Large intestine (tissue), 12 donors: ENCODE results near the gene JPH4. TPM values are rescaled to one million over a fixed set of nuclear protein-coding genes. Genes with fewer than 3 reads are reported as not detected.

ENCODE experiments used
- DNase-seq, 2 donors: peaks; one replicate each; pipeline versions ENCODE4 v3.0.0 to v3.0.0-alpha.2; 2013
- H3K27ac ChIP-seq: one replicate; pipeline ENCODE4 v1.5.1; 2013; ENCODE audit warnings: low read length
- H3K27me3 ChIP-seq: 2 replicates; pipeline ENCODE4 v1.6.1; 2013; ENCODE audit warnings: low read length; ENCODE audit not compliant: control insufficient read depth, insufficient read depth
- H3K36me3 ChIP-seq: 2 replicates; pipeline ENCODE4 v1.6.1; 2013; ENCODE audit warnings: low read length; ENCODE audit not compliant: control insufficient read depth, insufficient read depth
- H3K4me1 ChIP-seq: one replicate; pipeline ENCODE4 v1.6.1; 2013; ENCODE audit warnings: low read length; ENCODE audit not compliant: control insufficient read depth, insufficient read depth
- H3K4me3 ChIP-seq: one replicate; pipeline ENCODE4 v1.5.1; 2013; ENCODE audit warnings: low read length
- H3K9me3 ChIP-seq: one replicate; pipeline ENCODE4 v1.6.1; 2013; ENCODE audit warnings: mild to moderate bottlenecking, low read depth, low read length, moderate library complexity; ENCODE audit not compliant: control insufficient read depth
- WGBS: methylation state at CpG from one replicate; pipeline ENCODE4 v1.1.5; 2013; ENCODE audit warnings: low lambda C conversion rate; ENCODE audit not compliant: insufficient coverage; 5-methylcytosine and 5-hydroxymethylcytosine counted together
- long read RNA-seq, 11 donors: transcript quantifications; one replicate each; lab custom pipeline, GENCODE V29; 2026
- polyA plus RNA-seq: library from polyadenylated mRNA; unstranded; fragments of 120-200 nt; gene quantifications from one replicate; pipeline ENCODE4 v1.2.1, GENCODE V29; 2013

Gene JPH4
- polyA plus RNA-seq, result 6.6 TPM
- long read RNA-seq, donor 1, result 0 reads
- long read RNA-seq, donor 2, full-length matches to known transcripts, result 2 of 2 reads
- long read RNA-seq, donor 2, partial matches to known transcripts, result 0 of 2 reads
- long read RNA-seq, donor 2, other reads (novel, unspliced or antisense), result 0 of 2 reads
- long read RNA-seq, donor 3, result 0 reads
- long read RNA-seq, donor 4, result 0 reads
- long read RNA-seq, donor 5, full-length matches to known transcripts, result 4 of 4 reads
- long read RNA-seq, donor 5, partial matches to known transcripts, result 0 of 4 reads
- long read RNA-seq, donor 5, other reads (novel, unspliced or antisense), result 0 of 4 reads
- long read RNA-seq, donor 6, full-length matches to known transcripts, result 2 of 2 reads
- long read RNA-seq, donor 6, partial matches to known transcripts, result 0 of 2 reads
- long read RNA-seq, donor 6, other reads (novel, unspliced or antisense), result 0 of 2 reads
- long read RNA-seq, donor 7, full-length matches to known transcripts, result 1 of 1 reads
- long read RNA-seq, donor 7, partial matches to known transcripts, result 0 of 1 reads
- long read RNA-seq, donor 7, other reads (novel, unspliced or antisense), result 0 of 1 reads
- long read RNA-seq, donor 8, full-length matches to known transcripts, result 3 of 3 reads
- long read RNA-seq, donor 8, partial matches to known transcripts, result 0 of 3 reads
- long read RNA-seq, donor 8, other reads (novel, unspliced or antisense), result 0 of 3 reads
- long read RNA-seq, donor 9, full-length matches to known transcripts, result 3 of 3 reads
- long read RNA-seq, donor 9, partial matches to known transcripts, result 0 of 3 reads
- long read RNA-seq, donor 9, other reads (novel, unspliced or antisense), result 0 of 3 reads
- long read RNA-seq, donor 10, result 0 reads
- long read RNA-seq, donor 11, full-length matches to known transcripts, result 2 of 2 reads
- long read RNA-seq, donor 11, partial matches to known transcripts, result 0 of 2 reads
- long read RNA-seq, donor 11, other reads (novel, unspliced or antisense), result 0 of 2 reads

DNA sequence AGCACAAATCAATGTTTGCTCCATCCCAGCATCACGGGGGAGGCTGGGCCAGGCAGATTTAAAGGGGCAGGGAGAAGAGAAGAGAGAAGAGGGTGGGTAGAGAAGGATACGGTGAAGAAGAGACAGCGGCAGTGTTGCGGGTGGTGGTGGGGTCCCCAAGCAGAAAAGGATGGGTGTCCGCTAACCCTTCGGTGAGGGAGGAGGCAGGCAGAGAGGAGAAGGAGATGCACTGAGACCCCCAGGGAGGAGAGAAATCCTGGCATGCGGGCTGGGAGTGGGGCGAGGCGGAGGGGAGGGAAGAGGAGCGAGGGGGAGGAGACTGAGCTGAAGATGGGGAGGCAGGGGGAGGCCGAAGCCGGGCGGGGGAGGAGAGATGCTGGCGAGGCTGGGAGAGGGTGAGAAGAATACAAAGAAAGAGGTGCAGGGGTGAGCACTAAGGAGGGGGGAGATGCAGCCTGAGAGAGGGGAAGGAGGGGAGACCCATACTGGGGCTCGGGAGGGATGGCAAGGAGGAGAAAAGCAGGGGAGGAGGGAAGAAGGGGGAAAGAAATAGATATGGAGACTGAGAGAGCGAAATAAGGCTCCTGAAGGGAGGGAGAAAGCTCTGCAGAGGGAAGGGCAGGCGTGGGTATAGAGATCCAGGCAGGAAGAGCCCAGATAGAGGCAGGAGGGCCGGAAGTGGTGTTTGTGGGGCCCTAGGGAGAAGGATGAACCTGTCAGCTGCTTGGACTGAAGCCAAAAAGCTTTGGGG, at the start of gene JPH4:
Gene JPH4, minus strand, starts transcription at position 231 of the 751 bp plus-strand sequence. CDS start 1,337 bp downstream, outside the sequence.
- no peak for DNase-seq
- peaks cover 7% of the 10 kb centered on the region for H3K4me1 ChIP-seq
- no peak within 1 kb of the TSS for H3K27ac ChIP-seq
- H3K4me3 ChIP-seq, result peak within 1 kb of the TSS; percentile 26
- H3K9me3 ChIP-seq, result peaks cover 8% of the 10 kb centered on the region
- no peaks in the 10 kb centered on the region for H3K36me3 ChIP-seq
- WGBS, result 18% methylated on average over 7 of the region's 18 CpGs
- H3K27me3 ChIP-seq, result peaks cover 54% of the 10 kb centered on the region

- no CpG with 5 or more reads among the region's 6 CpGs for WGBS
- Histone ChIP-seq H3K27ac (no peak overlapping the region), H3K9me3 (no peaks in the 10 kb centered on the region), H3K4me1 (peaks cover 19% of the 10 kb centered on the region), H3K27me3 (no peaks in the 10 kb centered on the region), H3K36me3 (no peaks in the 10 kb centered on the region), H3K4me3 (no peak overlapping the region)
- no peak for DNase-seq
Observed at GRCh38 chr14:23627961-23628360, 49.4 kb upstream of the JPH4 start.

DNA sequence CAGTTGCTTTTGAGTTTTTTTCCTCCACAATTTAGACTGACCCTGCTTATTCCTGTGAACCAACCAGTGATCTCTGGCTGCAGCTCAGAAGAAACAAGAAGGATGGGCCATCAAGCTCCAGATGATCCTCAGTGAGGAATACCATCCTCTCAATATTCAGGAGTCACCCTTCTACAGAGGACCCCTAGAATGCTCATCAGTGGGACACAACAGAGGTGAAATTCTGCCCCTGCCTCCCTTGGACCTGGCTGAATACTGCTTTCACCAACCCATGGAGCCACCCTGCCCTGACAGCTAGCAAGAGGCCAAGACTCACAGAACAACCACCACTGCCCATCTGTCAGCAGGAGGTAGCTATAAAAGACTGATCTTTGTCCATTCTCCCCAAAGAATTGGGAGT, 48.4 kb upstream of the JPH4 start:
- no peak for DNase-seq
- Histone ChIP-seq H3K9me3 (no peaks in the 10 kb centered on the region), H3K27me3 (no peaks in the 10 kb centered on the region), H3K27ac (no peak overlapping the region), H3K4me1 (peaks cover 14% of the 10 kb centered on the region), H3K36me3 (no peaks in the 10 kb centered on the region), H3K4me3 (no peak overlapping the region)

GRCh38 chr14:23624830-23625404, 46.3 kb upstream of the JPH4 start:
- Histone ChIP-seq H3K4me3 (no peak overlapping the region), H3K27me3 (no peaks in the 10 kb centered on the region), H3K27ac (no peak overlapping the region), H3K36me3 (no peaks in the 10 kb centered on the region), H3K4me1 (peaks cover 9% of the 10 kb centered on the region), H3K9me3 (no peaks in the 10 kb centered on the region)
- 90% methylated on average over 1 of the region's 3 CpGs for WGBS
- DNase-seq, result no peak

GRCh38 chr14:23623962-23624361, 45.4 kb upstream of the JPH4 start:
- H3K36me3 ChIP-seq, result no peaks in the 10 kb centered on the region
- peaks cover 12% of the 10 kb centered on the region for H3K4me1 ChIP-seq
- no peak overlapping the region for H3K27ac ChIP-seq
- no peak overlapping the region for H3K4me3 ChIP-seq
- H3K27me3 ChIP-seq, result no peaks in the 10 kb centered on the region
- no peaks in the 10 kb centered on the region for H3K9me3 ChIP-seq
- DNase-seq, result no peak

- peaks cover 19% of the 10 kb centered on the region for H3K4me1 ChIP-seq
- H3K9me3 ChIP-seq, result no peaks in the 10 kb centered on the region
- no peak overlapping the region for H3K27ac ChIP-seq
- H3K4me3 ChIP-seq, result no peak overlapping the region
- no peaks in the 10 kb centered on the region for H3K27me3 ChIP-seq
- 100% methylated on average over 1 of the region's 4 CpGs for WGBS
- DNase-seq, result no peak
- H3K36me3 ChIP-seq, result no peaks in the 10 kb centered on the region
Observed at GRCh38 chr14:23622990-23623389, 44.4 kb upstream of the JPH4 start.

DNA sequence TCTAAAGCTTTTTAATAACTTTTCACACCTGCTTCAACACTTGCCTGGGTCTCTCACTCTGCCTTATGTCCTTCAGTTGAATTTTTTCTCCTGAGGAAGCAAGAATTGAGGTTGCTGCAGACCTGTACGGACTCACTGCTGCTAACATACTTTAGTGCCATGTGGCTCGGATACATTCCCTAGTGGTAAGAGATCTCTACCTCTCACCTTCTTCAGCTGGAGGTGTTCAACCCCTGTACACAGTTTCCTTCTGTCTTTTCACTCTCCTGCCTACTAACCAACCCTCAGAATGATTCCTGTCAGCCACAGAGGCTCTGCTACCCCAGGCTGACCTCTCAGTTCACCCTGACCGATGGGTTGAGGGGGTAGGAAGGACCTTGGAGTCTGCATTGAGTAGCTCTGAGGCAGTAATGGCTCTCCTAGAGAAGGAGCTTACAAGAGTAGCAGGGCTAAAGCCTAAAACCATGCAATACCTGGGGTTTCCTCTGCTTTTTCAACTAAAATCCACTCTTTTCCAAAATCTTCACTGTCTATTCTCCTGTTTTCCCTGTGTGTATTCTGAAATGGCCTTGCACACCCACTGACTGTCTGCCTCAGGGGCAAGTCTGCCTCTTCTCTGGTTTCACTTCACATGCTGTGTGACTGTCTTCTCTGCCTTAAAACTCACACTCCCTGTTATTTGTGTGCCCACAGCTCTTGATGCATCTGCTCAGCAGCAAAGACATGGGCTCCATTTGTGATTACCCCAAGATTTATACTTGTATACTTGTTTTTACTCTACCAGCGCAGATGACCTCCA, 43.5 kb upstream of the JPH4 start:
- Histone ChIP-seq H3K9me3 (no peaks in the 10 kb centered on the region), H3K4me1 (peaks cover 25% of the 10 kb centered on the region), H3K27me3 (no peaks in the 10 kb centered on the region), H3K27ac (no peak overlapping the region), H3K36me3 (no peaks in the 10 kb centered on the region), H3K4me3 (no peak overlapping the region)
- no peak for DNase-seq
- 100% methylated on average over 1 of the region's 4 CpGs for WGBS

- no peaks in the 10 kb centered on the region for H3K9me3 ChIP-seq
Observed at GRCh38 chr14:23621204-23621931, 42.8 kb upstream of the JPH4 start.

DNA sequence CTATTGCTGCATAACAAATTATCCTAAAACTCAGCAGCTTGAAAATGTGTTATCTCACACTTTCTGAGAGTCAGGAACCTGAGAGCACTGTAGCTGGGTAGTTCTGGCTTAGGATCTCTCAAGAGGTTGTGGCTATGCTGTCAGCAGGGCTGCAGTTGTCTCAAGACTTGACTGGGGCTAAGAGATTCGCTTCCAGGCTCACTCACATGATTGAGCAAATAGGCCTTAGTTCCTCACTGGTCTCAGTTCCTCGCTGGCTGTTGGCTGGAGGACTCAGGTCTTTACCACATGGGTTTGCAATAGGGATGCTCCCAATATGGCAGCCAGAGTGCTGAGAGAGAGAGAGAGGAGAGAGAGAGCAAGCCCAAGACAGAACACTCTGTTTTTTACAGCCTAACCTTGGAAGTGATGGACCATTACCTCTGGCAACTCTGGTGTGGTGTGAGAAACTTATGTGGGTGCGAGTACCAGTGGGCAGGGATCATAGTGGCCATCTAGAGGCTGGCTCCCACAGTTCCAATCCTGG, 41.6 kb upstream of the JPH4 start:
- DNase-seq, result no peak
- WGBS, result no CpG with 5 or more reads among the region's 3 CpGs
- Histone ChIP-seq H3K36me3 (no peaks in the 10 kb centered on the region), H3K27ac (no peak overlapping the region), H3K4me1 (peaks cover 25% of the 10 kb centered on the region), H3K9me3 (no peaks in the 10 kb centered on the region), H3K4me3 (no peak overlapping the region), H3K27me3 (no peaks in the 10 kb centered on the region)

More at GRCh38 chr14:23621204-23621931, 42.8 kb upstream of the JPH4 start:
- H3K27me3 ChIP-seq, result no peaks in the 10 kb centered on the region
- DNase-seq, result no peak
- H3K27ac ChIP-seq, result no peak overlapping the region
- 61% methylated on average over 4 of the region's 6 CpGs for WGBS
- no peaks in the 10 kb centered on the region for H3K36me3 ChIP-seq
- H3K4me1 ChIP-seq, result peaks cover 25% of the 10 kb centered on the region
- no peak overlapping the region for H3K4me3 ChIP-seq
